GM10248 (cell line): ENCODE measurements around the gene RGS5.
"Not testable (repeated sequence)": the region's sequence is repeated elsewhere in the genome, so short reads cannot be mapped to it uniquely, and the experiment has no call there.

Source experiments
- CTCF ChIA-PET: fragments of 300-600 bp; sonication (Branson Sonifier 250); formaldehyde crosslinking; extraction: SDS; loops from one replicate; lab custom pipeline; 2021; ENCODE audit warnings: antibody characterized with exemption; lab: Yijun Ruan, JAX
- POLR2A ChIA-PET: fragments of 350-650 bp; sonication (Branson Sonifier 250); formaldehyde crosslinking; extraction: SDS; loops from one replicate; lab custom pipeline; 2020; ENCODE audit warnings: antibody characterized with exemption; lab: Yijun Ruan, JAX
- DNase-seq: peaks from one replicate; pipeline ENCODE4 v3.0.0; 2012; ENCODE audit errors: extremely low spot score
- TF ChIP-seq, protein P1 (sequence below): IDR thresholded peaks from 2 replicates; pipeline ENCODE4 v1.5.1; 2012; ENCODE audit warnings: mild to moderate bottlenecking, low read depth; ENCODE audit errors: extremely low read depth, missing control alignments, control extremely low read depth

The RGS5 gene

GRCh38 chr1:163230827-163231226 lies 28.1 kb upstream of the RGS5 start:
- ChIA-PET POLR2A (no interaction called here), CTCF (no interaction called here)
- no peak for DNase-seq
- TF ChIP-seq, protein P1, sequence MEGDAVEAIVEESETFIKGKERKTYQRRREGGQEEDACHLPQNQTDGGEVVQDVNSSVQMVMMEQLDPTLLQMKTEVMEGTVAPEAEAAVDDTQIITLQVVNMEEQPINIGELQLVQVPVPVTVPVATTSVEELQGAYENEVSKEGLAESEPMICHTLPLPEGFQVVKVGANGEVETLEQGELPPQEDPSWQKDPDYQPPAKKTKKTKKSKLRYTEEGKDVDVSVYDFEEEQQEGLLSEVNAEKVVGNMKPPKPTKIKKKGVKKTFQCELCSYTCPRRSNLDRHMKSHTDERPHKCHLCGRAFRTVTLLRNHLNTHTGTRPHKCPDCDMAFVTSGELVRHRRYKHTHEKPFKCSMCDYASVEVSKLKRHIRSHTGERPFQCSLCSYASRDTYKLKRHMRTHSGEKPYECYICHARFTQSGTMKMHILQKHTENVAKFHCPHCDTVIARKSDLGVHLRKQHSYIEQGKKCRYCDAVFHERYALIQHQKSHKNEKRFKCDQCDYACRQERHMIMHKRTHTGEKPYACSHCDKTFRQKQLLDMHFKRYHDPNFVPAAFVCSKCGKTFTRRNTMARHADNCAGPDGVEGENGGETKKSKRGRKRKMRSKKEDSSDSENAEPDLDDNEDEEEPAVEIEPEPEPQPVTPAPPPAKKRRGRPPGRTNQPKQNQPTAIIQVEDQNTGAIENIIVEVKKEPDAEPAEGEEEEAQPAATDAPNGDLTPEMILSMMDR: no peak

- CTCF ChIA-PET, POLR2A ChIA-PET: not testable (repeated sequence)
Measured at GRCh38 chr1:163228271-163228670, 25.6 kb upstream of the RGS5 start.

DNA sequence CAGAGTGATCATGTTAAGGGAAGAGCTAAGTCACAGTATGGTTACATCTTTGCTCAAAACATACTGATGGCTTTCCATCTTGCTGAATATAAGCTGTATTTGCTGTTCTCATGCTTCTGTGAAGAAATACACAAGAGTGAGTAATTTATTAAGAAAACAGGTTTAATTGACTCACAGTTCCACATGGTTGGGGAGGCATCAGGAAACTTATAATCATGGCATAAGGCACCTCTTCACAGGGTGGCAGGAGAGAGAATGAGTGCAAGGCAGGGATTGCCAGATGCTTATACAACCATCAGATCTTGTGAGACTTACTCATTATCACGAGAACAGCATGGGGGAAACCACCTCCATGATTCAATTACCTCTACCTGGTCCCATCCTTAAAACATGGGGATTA lies 24.4 kb upstream of the RGS5 start:
- CTCF ChIA-PET: no interaction called here
- POLR2A ChIA-PET: no interaction called here
- TF ChIP-seq, protein P1: no peak
- DNase-seq: no peak

More at GRCh38 chr1:163228271-163228670, 25.6 kb upstream of the RGS5 start:
- not testable (repeated sequence) for DNase-seq

DNA sequence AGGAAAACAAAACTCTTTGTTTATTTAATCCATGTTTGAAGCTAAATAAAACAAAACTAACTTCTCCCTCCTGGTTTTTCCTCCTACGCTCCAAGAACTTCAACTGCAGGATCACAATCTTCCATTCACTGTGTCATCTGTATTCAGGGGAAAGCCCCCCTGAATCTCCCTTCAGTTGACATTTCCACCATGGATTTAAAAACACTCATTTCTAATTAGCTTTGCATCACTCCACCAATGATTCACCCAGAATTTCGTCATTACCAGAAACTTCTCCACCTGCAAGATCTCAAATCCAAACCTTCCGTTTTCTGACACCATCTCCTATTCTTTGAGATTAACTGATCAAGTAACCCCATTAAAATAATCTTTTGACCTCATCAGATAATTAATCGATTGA lies 10.9 kb upstream of the RGS5 start:
- TF ChIP-seq, protein P1: no peak
- no peak for DNase-seq
- CTCF ChIA-PET: interaction anchor here (1.3 kb wide), 1 partner anchor 11 kb away, joined by 4 read pairs; the partner anchor contains the start of gene RGS5
- POLR2A ChIA-PET: no interaction called here

- no peak for DNase-seq
- ChIA-PET POLR2A (no interaction called here), CTCF (no interaction called here)
- TF ChIP-seq, protein P1: no peak
Measured at GRCh38 chr1:163211667-163212066, 9.0 kb upstream of the RGS5 start.

GRCh38 chr1:163205513-163205912 lies 2.8 kb upstream of the RGS5 start:
- POLR2A ChIA-PET: no interaction called here
- TF ChIP-seq, protein P1: no peak
- CTCF ChIA-PET: interaction anchor here (1.1 to 1.6 kb wide), 2 partner anchors 9 to 30 kb away, joined by 3 to 6 read pairs; no protein-coding TSS in a partner anchor
- no peak for DNase-seq

GRCh38 chr1:163203561-163203960 lies 845 bp upstream of the RGS5 start:
- DNase-seq: no peak
- TF ChIP-seq, protein P1: no peak
- ChIA-PET POLR2A (no interaction called here), CTCF (no interaction called here)
